ENCODE results near the gene CNTD1. TPM values are rescaled to one million over a fixed set of nuclear protein-coding genes. Genes with fewer than 3 reads are reported as not detected.

CNTD1 gene
- polyA plus RNA-seq, 2 of the 4 experiments (the other 2 are of a cell fraction): 0.06 to 0.10 TPM

GRCh38 chr17:42772945-42773289 is 25.7 kb upstream of the CNTD1 start:
- ATAC-seq: peak in 1 of 2 experiments; percentile 15; a peak in 3 of 6 replicates
- under 1% methylated on average over 3 of the region's 3 CpGs for WGBS (ENCODE audit: missing lambda C conversion rate)
- Histone ChIP-seq H3K9me3 (no peaks in the 10 kb centered on the region), H3K4me3 (peak overlapping the region; percentile 65), H3K4me1 (peaks cover 21% of the 10 kb centered on the region), H3K4me2 (peak overlapping the region; percentile 91), H3K27ac (peak overlapping the region; percentile 80 to 97)
- DNase-seq (ENCODE audit: low read depth in 1 of 2, low spot score in 1 of 2): no peak
- TF ChIP-seq E2F6 (IDR thresholded peaks at IDR 0.05; ENCODE audit: borderline replicate concordance, low read depth) (no peak), ELK1 (IDR thresholded peaks at IDR 0.05; ENCODE audit: low read depth, low read length) (no peak), SMC3 (IDR thresholded peaks at IDR 0.05) (no peak), NFE2L2 (conservative IDR thresholded peaks at IDR 0.05; ENCODE audit: low read length) (no peak), RNF2 (IDR thresholded peaks at IDR 0.05; ENCODE audit: borderline replicate concordance, low read depth) (no peak), BHLHE40 (IDR thresholded peaks at IDR 0.05; ENCODE audit: low read depth, low read length) (no peak), REST (IDR thresholded peaks at IDR 0.05) (no peak), JUNB (IDR thresholded peaks at IDR 0.05) (no peak), MYC (IDR thresholded peaks at IDR 0.05; ENCODE audit: borderline replicate concordance, low read length) (no peak), POLR2A (IDR thresholded peaks at IDR 0.05; ENCODE audit: low read length) (no peak), CHD4 (IDR thresholded peaks at IDR 0.05; ENCODE audit: borderline replicate concordance) (no peak), HMGXB4 (CRISPR knock-in tag; IDR thresholded peaks at IDR 0.05; ENCODE audit: borderline replicate concordance) (no peak), USF2 (IDR thresholded peaks at IDR 0.05) (no peak), SREBF2 (IDR thresholded peaks at IDR 0.05) (no peak), PHF8 (IDR thresholded peaks at IDR 0.05; ENCODE audit: borderline replicate concordance, low read depth) (no peak), BCL3 (IDR thresholded peaks at IDR 0.05) (no peak), MAFK (IDR thresholded peaks at IDR 0.05; ENCODE audit: partially characterized antibody) (no peak), ATOH8 (CRISPR knock-in tag; IDR thresholded peaks at IDR 0.05; ENCODE audit: low read depth) (no peak)
- CTCF ChIA-PET: interaction anchor here (0.8 to 4.4 kb wide), 16 partner anchors 9 to 195 kb away, joined by 3 to 48 read pairs (median 4); partner anchors contain the start of genes BECN1 and PSMC3IP
- FAIRE-seq: no peak
- POLR2A ChIA-PET: interaction anchor here (0.6 to 2.9 kb wide), 26 partner anchors 9 to 224 kb away, joined by 3 to 21 read pairs (median 4); partner anchors contain the start of genes BECN1, CNTD1, COA3 and PLEKHH3

All from A549 (cell line).